LNCAP (cell line): ENCODE measurements around the gene LPP.

ENCODE experiments used
- TF ChIP-seq, protein P1 (sequence below): fragments of 450-650 bp; IDR thresholded peaks from 2 replicates; pipeline ENCODE4 v1.5.1; 2017; ENCODE audit warnings: mild to moderate bottlenecking

LPP gene

DNA sequence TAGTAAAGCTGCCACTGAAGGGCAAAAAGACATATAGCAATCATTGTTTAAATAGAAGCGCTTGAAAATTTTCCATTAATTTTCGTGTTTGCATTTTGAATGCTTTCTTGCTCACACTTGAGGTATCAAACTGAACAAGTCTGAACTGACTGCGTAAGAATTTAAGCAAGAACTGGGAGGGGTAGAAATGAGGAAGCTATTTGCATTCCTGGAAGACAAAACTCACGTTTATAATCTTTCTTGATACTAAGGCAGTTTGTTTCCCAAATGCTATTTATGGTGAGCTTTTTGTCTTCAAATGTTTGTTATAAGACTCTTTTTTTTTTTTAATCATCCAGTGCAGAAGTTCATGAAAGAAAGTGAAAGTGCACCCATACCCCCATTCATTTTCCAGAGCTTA is 518.0 kb downstream of the LPP start:
- TF ChIP-seq, protein P1, sequence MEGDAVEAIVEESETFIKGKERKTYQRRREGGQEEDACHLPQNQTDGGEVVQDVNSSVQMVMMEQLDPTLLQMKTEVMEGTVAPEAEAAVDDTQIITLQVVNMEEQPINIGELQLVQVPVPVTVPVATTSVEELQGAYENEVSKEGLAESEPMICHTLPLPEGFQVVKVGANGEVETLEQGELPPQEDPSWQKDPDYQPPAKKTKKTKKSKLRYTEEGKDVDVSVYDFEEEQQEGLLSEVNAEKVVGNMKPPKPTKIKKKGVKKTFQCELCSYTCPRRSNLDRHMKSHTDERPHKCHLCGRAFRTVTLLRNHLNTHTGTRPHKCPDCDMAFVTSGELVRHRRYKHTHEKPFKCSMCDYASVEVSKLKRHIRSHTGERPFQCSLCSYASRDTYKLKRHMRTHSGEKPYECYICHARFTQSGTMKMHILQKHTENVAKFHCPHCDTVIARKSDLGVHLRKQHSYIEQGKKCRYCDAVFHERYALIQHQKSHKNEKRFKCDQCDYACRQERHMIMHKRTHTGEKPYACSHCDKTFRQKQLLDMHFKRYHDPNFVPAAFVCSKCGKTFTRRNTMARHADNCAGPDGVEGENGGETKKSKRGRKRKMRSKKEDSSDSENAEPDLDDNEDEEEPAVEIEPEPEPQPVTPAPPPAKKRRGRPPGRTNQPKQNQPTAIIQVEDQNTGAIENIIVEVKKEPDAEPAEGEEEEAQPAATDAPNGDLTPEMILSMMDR = no peak

DNA sequence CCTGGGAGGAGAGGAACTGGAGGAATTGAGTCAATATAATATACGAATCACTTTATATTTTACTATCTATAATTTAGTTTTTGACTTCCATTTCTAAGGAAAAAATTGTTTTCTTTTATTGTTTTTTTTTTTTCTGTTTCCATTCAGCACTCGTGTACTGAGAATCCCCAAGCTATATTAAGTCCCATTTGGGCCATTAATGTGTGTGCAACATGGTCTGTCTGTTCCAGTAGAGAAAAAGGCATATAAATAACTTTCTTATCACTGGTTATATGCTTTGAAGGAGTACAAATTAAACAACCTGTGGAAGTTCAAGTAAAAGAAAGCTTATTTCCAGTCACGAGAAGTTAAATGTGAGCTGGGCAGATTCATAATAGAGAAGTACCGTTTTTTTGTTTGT is 518.9 kb downstream of the LPP start:
- TF ChIP-seq, protein P1 = no peak

DNA sequence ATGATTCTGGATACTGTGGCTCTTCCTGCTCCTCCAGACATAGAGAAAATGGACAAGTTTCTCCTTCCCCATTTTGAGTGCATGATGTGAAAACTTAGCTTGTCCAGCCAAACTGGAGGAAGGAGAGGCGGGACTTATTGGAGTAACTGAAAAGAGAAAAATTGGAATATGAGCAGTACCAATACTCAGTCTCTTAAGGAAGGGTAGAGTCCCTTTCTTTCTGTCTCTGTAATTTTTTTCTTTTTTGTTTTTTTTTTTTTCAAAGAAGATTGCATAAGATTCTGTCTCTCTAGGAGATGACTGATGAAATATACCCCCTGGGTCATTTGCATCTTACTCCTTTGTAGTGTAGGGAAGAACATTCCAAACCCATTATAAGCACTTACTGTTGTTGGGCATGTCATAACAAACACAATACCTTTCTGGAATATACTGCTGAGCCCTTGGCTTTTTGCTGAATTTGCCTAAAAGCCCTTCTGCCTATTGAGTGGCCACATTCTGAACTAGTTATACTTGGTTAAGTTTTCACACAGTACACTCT is 519.8 kb downstream of the LPP start:
- TF ChIP-seq, protein P1 = no peak

DNA sequence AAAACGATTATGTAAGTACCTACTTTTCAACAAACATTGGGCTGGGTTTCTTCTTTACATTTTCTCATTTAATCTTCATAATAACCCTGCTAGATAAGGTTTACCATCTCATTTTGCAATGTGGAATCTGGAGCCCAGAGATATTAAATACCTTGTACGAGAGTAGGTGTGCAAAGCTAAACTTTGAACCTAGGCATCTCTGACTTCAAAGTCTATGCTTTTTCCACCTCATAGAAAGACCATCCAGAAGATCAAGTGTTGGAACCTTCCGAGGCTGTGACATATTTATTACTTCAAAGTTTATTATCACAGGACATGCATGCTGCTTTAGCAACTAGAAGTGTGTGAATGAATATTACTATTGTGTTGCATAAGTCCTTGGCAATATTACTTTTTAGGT is 520.6 kb downstream of the LPP start:
- TF ChIP-seq, protein P1 = no peak

DNA sequence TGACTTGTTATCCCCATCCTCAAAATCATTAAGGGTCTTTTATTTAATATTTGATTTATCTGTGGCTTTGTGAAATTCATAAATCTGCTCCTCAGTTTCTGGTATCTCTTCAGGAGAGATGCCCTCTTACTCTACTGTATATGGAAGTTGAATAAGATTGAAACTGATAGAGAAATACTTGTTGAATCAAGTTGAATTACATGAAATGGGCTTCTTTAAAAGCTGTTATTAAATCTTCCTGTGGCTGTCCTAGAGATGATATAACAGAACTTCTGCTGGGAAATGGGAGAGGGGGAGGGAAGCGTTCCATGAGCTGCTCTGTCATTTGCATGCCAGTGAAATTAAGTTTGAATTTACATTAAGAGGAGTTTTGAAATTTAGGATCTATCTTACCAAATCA is 523.4 kb downstream of the LPP start:
- TF ChIP-seq, protein P1 = no peak

DNA sequence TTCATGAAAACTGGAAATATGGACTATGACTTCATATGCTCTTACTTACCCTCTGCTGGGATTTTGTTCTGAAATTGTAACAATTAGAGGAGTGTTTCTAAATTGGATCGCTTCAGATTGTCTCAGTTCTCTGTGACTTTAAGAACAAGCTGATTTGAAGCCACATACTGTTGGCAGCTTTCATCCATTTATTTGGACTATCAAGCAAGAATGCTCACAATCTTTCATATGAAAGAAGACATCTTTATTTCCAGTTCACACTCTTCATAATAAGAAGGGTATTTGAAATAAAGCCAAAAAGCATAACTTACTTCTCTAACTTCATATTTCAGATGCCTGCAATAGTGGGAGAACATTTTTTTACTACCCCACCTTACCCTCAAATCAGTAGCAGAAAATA is 526.2 kb downstream of the LPP start:
- TF ChIP-seq, protein P1 = no peak

DNA sequence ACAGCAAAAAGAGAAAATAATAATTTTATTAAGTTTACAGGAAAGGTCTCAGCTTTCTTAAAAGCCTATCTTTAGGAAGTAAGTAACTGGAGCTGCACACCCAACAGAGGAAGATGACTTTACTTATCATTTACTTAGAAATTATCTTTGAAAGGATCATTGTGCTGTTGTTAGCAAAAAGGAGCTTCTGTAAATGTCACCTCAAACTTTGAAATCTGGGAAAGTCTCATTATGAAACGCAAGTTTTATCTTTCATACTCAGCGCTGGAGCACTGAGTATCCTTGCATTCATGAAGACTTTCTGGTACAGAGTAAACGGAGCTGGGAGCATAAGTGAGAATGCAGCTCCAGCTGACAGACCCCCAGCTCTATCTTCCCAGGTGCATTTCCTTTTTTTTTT is 526.6 kb downstream of the LPP start:
- TF ChIP-seq, protein P1 = no peak

DNA sequence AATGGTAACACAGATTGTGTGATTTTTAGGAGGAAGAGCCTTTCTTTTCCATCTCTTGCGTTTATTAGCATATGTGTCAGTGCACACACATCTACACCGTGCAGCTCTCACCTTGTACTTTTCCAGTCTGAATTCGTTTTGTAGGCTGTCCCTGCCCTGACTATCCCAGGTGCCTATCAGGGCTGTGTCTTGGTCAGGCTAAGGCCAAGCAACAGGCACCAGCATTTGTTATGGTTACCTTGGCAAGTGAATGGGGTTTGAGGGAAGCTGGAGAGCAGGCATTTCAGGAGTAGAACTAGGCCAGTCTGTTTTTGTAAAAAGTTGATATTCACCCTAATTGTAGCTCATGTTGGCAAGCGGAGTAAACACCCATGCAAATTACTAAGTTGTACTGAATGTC is 528.4 kb downstream of the LPP start:
- TF ChIP-seq, protein P1 = no peak
